Activated CD4-positive, alpha-beta memory T cell treated with anti-CD3 and anti-CD28 coated beads for 36 hours (primary cell): ENCODE results near the gene OR2D3. TPM values are rescaled to one million over a fixed set of nuclear protein-coding genes. Genes with fewer than 3 reads are reported as not detected.
"Not testable (repeated sequence)": the region's sequence is repeated elsewhere in the genome, so short reads cannot be mapped to it uniquely, and the experiment has no call there.

Experiments used
- CTCF ChIA-PET: fragments of 350-600 bp; sonication (Branson Sonifier 250); formaldehyde crosslinking; loops from one replicate; lab custom pipeline; 2021; ENCODE audit warnings: antibody characterized with exemption, inconsistent platforms; lab: Charles Lee
- POLR2A ChIA-PET: fragments of 350-600 bp; sonication (Branson Sonifier 250); formaldehyde crosslinking; loops from one replicate; lab custom pipeline; 2021; ENCODE audit warnings: antibody characterized with exemption; lab: Charles Lee
- DNase-seq: peaks from one replicate; pipeline ENCODE4 v3.0.0-alpha.2; 2020
- H3K27ac Mint-ChIP-seq: one replicate; pipeline ENCODE4 v1.8.0; 2021; ENCODE audit warnings: mixed read lengths
- H3K27me3 Mint-ChIP-seq: one replicate; pipeline ENCODE4 v1.8.0; 2021; ENCODE audit warnings: mixed read lengths
- H3K36me3 Mint-ChIP-seq: one replicate; pipeline ENCODE4 v1.8.0; 2021; ENCODE audit warnings: mixed read lengths
- H3K4me1 Mint-ChIP-seq: one replicate; pipeline ENCODE4 v1.8.0; 2021; ENCODE audit warnings: low read depth, mixed read lengths
- H3K4me3 Mint-ChIP-seq: one replicate; pipeline ENCODE4 v1.8.0; 2021; ENCODE audit warnings: mild to moderate bottlenecking, mixed read lengths
- H3K9me3 Mint-ChIP-seq: one replicate; pipeline ENCODE4 v1.8.0; 2021; ENCODE audit warnings: mixed read lengths
- intact Hi-C: fragments of 100-400 bp; cut with micrococcal nuclease; formaldehyde crosslinking; loops from one replicate; pipeline ENCODE4 v1.15.1; 2023
- total RNA-seq, 2 experiments: library from RNA; stranded (reverse); gene quantifications; one replicate each; pipeline ENCODE4 v1.2.3, GENCODE V29; 2021

OR2D3 gene
- total RNA-seq, 2 experiments from 2014 or later, result not detected

GRCh38 chr11:6932145-6932544 is 11.3 kb downstream of the OR2D3 start:
- no peak for DNase-seq
- intact Hi-C loops, result no loop called here
- H3K27me3 Mint-ChIP-seq, result peaks cover 35% of the 10 kb centered on the region
- POLR2A ChIA-PET, result no interaction called here
- H3K36me3 Mint-ChIP-seq, result no peaks in the 10 kb centered on the region
- H3K9me3 Mint-ChIP-seq, result no peaks in the 10 kb centered on the region
- H3K4me1 Mint-ChIP-seq, result peaks cover 6% of the 10 kb centered on the region
- no peak overlapping the region for H3K4me3 Mint-ChIP-seq
- CTCF ChIA-PET, result no interaction called here
- no peak overlapping the region for H3K27ac Mint-ChIP-seq

- Mint-ChIP-seq H3K4me1 (no peaks in the 10 kb centered on the region), H3K9me3 (no peaks in the 10 kb centered on the region), H3K27me3 (no peaks in the 10 kb centered on the region), H3K36me3 (no peaks in the 10 kb centered on the region), H3K27ac (no peak overlapping the region), H3K4me3 (no peak overlapping the region)
- intact Hi-C loops, result no loop called here
- POLR2A ChIA-PET, result no interaction called here
- no peak for DNase-seq
- CTCF ChIA-PET, result no interaction called here
Observed at GRCh38 chr11:6941970-6942369, 21.2 kb downstream of the OR2D3 start.

GRCh38 chr11:6943131-6943530 is 22.3 kb downstream of the OR2D3 start:
- Mint-ChIP-seq H3K4me3 (no peak overlapping the region), H3K36me3 (no peaks in the 10 kb centered on the region), H3K9me3 (no peaks in the 10 kb centered on the region), H3K4me1 (no peaks in the 10 kb centered on the region), H3K27ac (no peak overlapping the region), H3K27me3 (no peaks in the 10 kb centered on the region)
- DNase-seq, result no peak
- intact Hi-C loops, result no loop called here
- ChIA-PET POLR2A (no interaction called here), CTCF (no interaction called here)

GRCh38 chr11:6954248-6954647 is 33.4 kb downstream of the OR2D3 start:
- H3K4me3 Mint-ChIP-seq, H3K4me1 Mint-ChIP-seq, H3K36me3 Mint-ChIP-seq, intact Hi-C loops, H3K9me3 Mint-ChIP-seq, H3K27ac Mint-ChIP-seq, DNase-seq, POLR2A ChIA-PET, H3K27me3 Mint-ChIP-seq, CTCF ChIA-PET: not testable (repeated sequence)

GRCh38 chr11:6962141-6962540 is 41.3 kb downstream of the OR2D3 start:
- peaks cover 3% of the 10 kb centered on the region for H3K9me3 Mint-ChIP-seq
- intact Hi-C loops, result no loop called here
- CTCF ChIA-PET, result no interaction called here
- DNase-seq, result no peak
- POLR2A ChIA-PET, result no interaction called here
- no peaks in the 10 kb centered on the region for H3K4me1 Mint-ChIP-seq
- no peak overlapping the region for H3K27ac Mint-ChIP-seq
- no peaks in the 10 kb centered on the region for H3K27me3 Mint-ChIP-seq
- no peaks in the 10 kb centered on the region for H3K36me3 Mint-ChIP-seq
- no peak overlapping the region for H3K4me3 Mint-ChIP-seq

- DNase-seq, result no peak
- CTCF ChIA-PET, result no interaction called here
- no peak overlapping the region for H3K27ac Mint-ChIP-seq
- H3K4me3 Mint-ChIP-seq, result no peak overlapping the region
- H3K4me1 Mint-ChIP-seq, result no peaks in the 10 kb centered on the region
- no peaks in the 10 kb centered on the region for H3K27me3 Mint-ChIP-seq
- intact Hi-C loops, result no loop called here
- H3K9me3 Mint-ChIP-seq, result peaks cover 4% of the 10 kb centered on the region
- POLR2A ChIA-PET, result no interaction called here
- no peaks in the 10 kb centered on the region for H3K36me3 Mint-ChIP-seq
Observed at GRCh38 chr11:6962673-6963072, 41.9 kb downstream of the OR2D3 start.

GRCh38 chr11:6968816-6969215 is 48.0 kb downstream of the OR2D3 start:
- Mint-ChIP-seq H3K36me3 (no peaks in the 10 kb centered on the region), H3K27ac (no peak overlapping the region), H3K27me3 (no peaks in the 10 kb centered on the region), H3K9me3 (peaks cover 8% of the 10 kb centered on the region), H3K4me3 (no peak overlapping the region), H3K4me1 (no peaks in the 10 kb centered on the region)
- intact Hi-C loops, result no loop called here
- ChIA-PET CTCF (interaction anchor here (0.8 kb wide), 1 partner anchor 157 kb away, joined by 4 read pairs; no protein-coding TSS in a partner anchor), POLR2A (interaction anchor here (0.6 kb wide), 1 partner anchor 889 kb away, joined by 3 read pairs; no protein-coding TSS in a partner anchor)
- DNase-seq, result no peak

- H3K27ac Mint-ChIP-seq, H3K9me3 Mint-ChIP-seq, DNase-seq, H3K27me3 Mint-ChIP-seq, POLR2A ChIA-PET, intact Hi-C loops, H3K4me3 Mint-ChIP-seq, CTCF ChIA-PET, H3K4me1 Mint-ChIP-seq, H3K36me3 Mint-ChIP-seq: not testable (repeated sequence)
Observed at GRCh38 chr11:6969854-6970253, 49.1 kb downstream of the OR2D3 start.

Other genes with a start within 250 kb of the OR2D3 start
- gene MRPL17, start 237.7 kb upstream of the OR2D3 start, total RNA-seq, result 100 to 1,000 TPM in 1 of 2 experiments, 10 to 100 TPM in 1; 98.5 to 102 TPM
- gene OR2AG2, start 149.0 kb upstream of the OR2D3 start, total RNA-seq, result not detected
- not detected for gene OR2AG1, start 138.0 kb upstream of the OR2D3 start, total RNA-seq
- not detected for gene OR6A2, start 121.3 kb upstream of the OR2D3 start, total RNA-seq
- gene OR10A5, start 75.3 kb upstream of the OR2D3 start, total RNA-seq, result not detected
- gene OR10A2, start 57.9 kb upstream of the OR2D3 start, total RNA-seq, result not detected
- gene OR10A4, start 44.4 kb upstream of the OR2D3 start, total RNA-seq, result not detected
- not detected for gene OR2D2, start 28.5 kb upstream of the OR2D3 start, total RNA-seq
- under 1 TPM; 0.57 to 0.68 TPM for gene ZNF215, start 5.4 kb downstream of the OR2D3 start, total RNA-seq
- gene ZNF214, start 99.3 kb downstream of the OR2D3 start, total RNA-seq, result not detected
- gene NLRP14, start 99.5 kb downstream of the OR2D3 start, total RNA-seq, result under 1 TPM in 1 of 2 experiments, not detected in 1; 0.07 TPM
- not detected for gene RBMXL2, start 168.0 kb downstream of the OR2D3 start, total RNA-seq